HCT116 (cell line): ENCODE results near the gene ALDH1A1. TPM values are rescaled to one million over a fixed set of nuclear protein-coding genes. Genes with fewer than 3 reads are reported as not detected.

Experiments
- ATAC-seq: fragments of 200-7000 bp; cut with Tn5 transposase; 2 replicates; pipeline ENCODE4 v1.9.1; 2020; ENCODE audit warnings: mild to moderate bottlenecking, moderate library complexity
- BruUV-seq: library from RNA; stranded (reverse); fragments of 400-500 nt; replicated peaks from 2 replicates; lab custom pipeline; 2021; lab: Mats Ljungman, UMichigan
- CTCF ChIA-PET: fragments of 300-600 bp; sonication (Branson Sonifier 250); formaldehyde crosslinking; loops from one replicate; lab custom pipeline; 2021; ENCODE audit warnings: antibody characterized with exemption; lab: Charles Lee
- POLR2A ChIA-PET: fragments of 300-600, 350-600 bp; sonication (Branson Sonifier 250); formaldehyde crosslinking; loops from one replicate; lab custom pipeline; 2021; ENCODE audit warnings: antibody characterized with exemption; lab: Charles Lee
- RAD21 ChIA-PET, 2 experiments: fragments of 300-600 bp; sonication (Branson Sonifier 250); formaldehyde crosslinking; loops; one replicate each; lab custom pipeline; 2023; ENCODE audit warnings: low total read pairs in 2 of 2; ENCODE audit not compliant: uncharacterized antibody in 2 of 2, unreplicated experiment in 2 of 2, low non-redundant PET in 1 of 2; lab: Charles Lee
- DNase-seq: peaks from one replicate; pipeline ENCODE4 v3.0.0-alpha.2; 2010; ENCODE audit warnings: low read depth, low spot score
- H2AFZ ChIP-seq: fragments of 200-600 bp; shearing (Covaris generic), sonication (generic); 2 replicates; pipeline ENCODE4 v1.6.1; 2017; ENCODE audit warnings: low read depth, mixed run types, mixed read lengths, antibody characterized with exemption, low read length; ENCODE audit not compliant: poor library complexity, severe bottlenecking
- H3K27ac ChIP-seq: 2 replicates; pipeline ENCODE4 v1.5.1; 2012; ENCODE audit warnings: low read depth, low read length
- H3K27me3 ChIP-seq: fragments of 200-600 bp; sonication (generic); 2 replicates; pipeline ENCODE4 v1.6.1; 2016; ENCODE audit warnings: mixed run types, low read length, mixed read lengths; ENCODE audit not compliant: insufficient read depth
- H3K36me3 ChIP-seq, 2 experiments: fragments of 200-500 bp in 1 of 2; fragments of 200-600 bp in 1 of 2; sonication (Bioruptor generic) in 1 of 2; sonication (generic) in 1 of 2; 2 replicates each; pipeline versions ENCODE4 v1.5.1 to v1.6.1; 2014 to 2016; ENCODE audit warnings: low read length in 2 of 2, inconsistent platforms in 1 of 2, mixed read lengths in 1 of 2, mixed run types in 1 of 2; ENCODE audit not compliant: insufficient read depth in 2 of 2, control insufficient read depth in 1 of 2
- H3K4me1 ChIP-seq, 2 experiments: fragments of 200-600 bp in 1 of 2; sonication (generic) in 1 of 2; 2 replicates each; pipeline versions ENCODE4 v1.5.1 to v1.6.1; 2012 to 2017; ENCODE audit warnings: low read length in 2 of 2, inconsistent platforms in 1 of 2, mild to moderate bottlenecking in 1 of 2, mixed read lengths in 1 of 2, mixed run types in 1 of 2, moderate library complexity in 1 of 2; ENCODE audit not compliant: insufficient read depth in 2 of 2, control insufficient read depth in 1 of 2
- H3K4me2 ChIP-seq: fragments of 200-600 bp; sonication (generic); 2 replicates; pipeline ENCODE4 v1.6.1; 2017; ENCODE audit warnings: mixed run types, low read length, mixed read lengths
- H3K4me3 ChIP-seq, 2 experiments: fragments of 200-600 bp in 1 of 2; sonication (generic) in 1 of 2; replicated peaks in 1 of 2; 2 replicates each; pipeline ENCODE4 v1.5.1; 2011 to 2016; ENCODE audit warnings: low read length in 2 of 2, control low read depth in 1 of 2, low read depth in 1 of 2, mild to moderate bottlenecking in 1 of 2, mixed read lengths in 1 of 2, mixed run types in 1 of 2
- H3K79me2 ChIP-seq: fragments of 200-600 bp; sonication (generic); 2 replicates; pipeline ENCODE4 v1.6.1; 2017; ENCODE audit warnings: mild to moderate bottlenecking, mixed run types, low read length, moderate library complexity, mixed read lengths; ENCODE audit not compliant: insufficient read depth
- H3K9ac ChIP-seq: fragments of 200-600 bp; sonication (generic); 2 replicates; pipeline ENCODE4 v1.6.1; 2016; ENCODE audit warnings: low read length, mixed read lengths
- H3K9me2 ChIP-seq: fragments of 200-600 bp; sonication (generic), shearing (Covaris generic); 2 replicates; pipeline ENCODE4 v1.6.1; 2017; ENCODE audit warnings: mixed run types, mild to moderate bottlenecking, moderate library complexity; ENCODE audit not compliant: insufficient read depth
- H3K9me3 ChIP-seq, 2 experiments: fragments of 200-500 bp in 1 of 2; fragments of 200-600 bp in 1 of 2; sonication (Bioruptor generic) in 1 of 2; sonication (generic) in 1 of 2; 2 replicates each; pipeline ENCODE4 v1.6.1; 2014 to 2017; ENCODE audit warnings: low read length in 2 of 2, mixed read lengths in 2 of 2, inconsistent platforms in 1 of 2, low read depth in 1 of 2, mild to moderate bottlenecking in 1 of 2, mixed run types in 1 of 2, moderate library complexity in 1 of 2; ENCODE audit not compliant: control insufficient read depth in 1 of 2, insufficient read depth in 1 of 2
- H4K20me1 ChIP-seq: fragments of 200-600 bp; sonication (generic), shearing (Covaris generic); 2 replicates; pipeline ENCODE4 v1.6.1; 2017; ENCODE audit warnings: mixed run types, mild to moderate bottlenecking, moderate library complexity; ENCODE audit not compliant: insufficient read depth
- ATF3 ChIP-seq: IDR thresholded peaks from 2 replicates; pipeline ENCODE4 v1.6.1; 2012
- ELF1 ChIP-seq: IDR thresholded peaks from 2 replicates; pipeline ENCODE4 v1.6.1; 2012; ENCODE audit warnings: low read depth, borderline replicate concordance
- EZH2 ChIP-seq: fragments of 200-600 bp; sonication (generic); IDR thresholded peaks from 2 replicates; pipeline ENCODE4 v1.6.1; 2017; ENCODE audit warnings: antibody characterized with exemption, mixed run types
- EZH2phosphoT487 ChIP-seq: fragments of 200-600 bp; IDR thresholded peaks from 2 replicates; pipeline ENCODE4 v1.6.1; 2018; ENCODE audit warnings: antibody characterized with exemption, borderline replicate concordance
- FOSL1 ChIP-seq: IDR thresholded peaks from 2 replicates; pipeline ENCODE4 v1.6.1; 2012; ENCODE audit warnings: low read depth
- JUND ChIP-seq: IDR thresholded peaks from 2 replicates; pipeline ENCODE4 v1.6.1; 2012
- REST ChIP-seq: IDR thresholded peaks from 2 replicates; pipeline ENCODE4 v1.6.1; 2012; ENCODE audit warnings: low read depth
- SP1 ChIP-seq: IDR thresholded peaks from 2 replicates; pipeline ENCODE4 v1.6.1; 2012; ENCODE audit warnings: low read depth
- SRF ChIP-seq: IDR thresholded peaks from 2 replicates; pipeline ENCODE4 v1.6.1; 2012; ENCODE audit warnings: low read depth
- ZFX ChIP-seq: fragments of 450-650 bp; IDR thresholded peaks from 2 replicates; pipeline ENCODE4 v1.6.1; 2017
- intact Hi-C: fragments of 100-400 bp; cut with micrococcal nuclease; formaldehyde crosslinking; loops from 2 replicates; pipeline ENCODE4 v1.10.0; 2022
- total RNA-seq: library from RNA; stranded (reverse); gene quantifications from one replicate; pipeline ENCODE4 v1.2.1, GENCODE V29; 2021; ENCODE audit not compliant: unreplicated experiment

The ALDH1A1 gene
- total RNA-seq, 1 experiment from 2014 or later, result 0.44 TPM

- ATAC-seq, result no peak
- ChIA-PET POLR2A (interaction anchor here (0.6 kb wide), 1 partner anchor 12 kb away, joined by 4 read pairs; no protein-coding TSS in a partner anchor), RAD21 (no interaction called here), CTCF (interaction anchor here (0.8 kb wide), 1 partner anchor 45 kb away, joined by 3 read pairs; no protein-coding TSS in a partner anchor)
- no peaks in the 10 kb centered on the region for H3K9me2 ChIP-seq
- H3K9ac ChIP-seq, result no peak overlapping the region
- no peak overlapping the region for H3K4me3 ChIP-seq
- TF ChIP-seq FOSL1 (no peak), ZFX (no peak), SP1 (no peak), JUND (no peak), ELF1 (no peak), ATF3 (no peak), EZH2 (no peak), REST (no peak), EZH2phosphoT487 (no peak), SRF (no peak)
- H3K27ac ChIP-seq, result no peak overlapping the region
- H3K27me3 ChIP-seq, result no peaks in the 10 kb centered on the region
- no peak overlapping the region for H2AFZ ChIP-seq
- no peaks in the 10 kb centered on the region for H3K36me3 ChIP-seq
- no peaks in the 10 kb centered on the region for H3K79me2 ChIP-seq
- DNase-seq, result no peak
- no TSS peak for BruUV-seq
- intact Hi-C loops, result no loop called here
- H3K4me2 ChIP-seq, result no peak overlapping the region
- H3K4me1 ChIP-seq, result no peaks in the 10 kb centered on the region
- no peaks in the 10 kb centered on the region for H3K9me3 ChIP-seq
- H4K20me1 ChIP-seq, result no peaks in the 10 kb centered on the region
Measured at GRCh38 chr9:72977670-72978069, 24.8 kb upstream of the ALDH1A1 start.
